Liver (tissue), 9 donors: ENCODE measurements around the gene OLFML3. TPM values are rescaled to one million over a fixed set of nuclear protein-coding genes. Genes with fewer than 3 reads are reported as not detected.

Experiments
- DNase-seq: peaks from one replicate; pipeline ENCODE4 v3.0.0-alpha.2; 2017; ENCODE audit warnings: low spot score
- H3K27ac ChIP-seq, 2 donors: one replicate each; pipeline ENCODE4 v1.7.0; 2013; ENCODE audit warnings: inconsistent platforms in 2 of 2, low read length in 2 of 2, control low read depth in 1 of 2, low read depth in 1 of 2, mild to moderate bottlenecking in 1 of 2
- H3K27me3 ChIP-seq, 4 donors: one replicate each; pipeline versions ENCODE4 v1.6.1 to v1.7.0; 2013; ENCODE audit warnings: low read length in 3 of 4, inconsistent platforms in 1 of 4, mild to moderate bottlenecking in 1 of 4, moderate library complexity in 1 of 4; ENCODE audit not compliant: control insufficient read depth in 4 of 4, insufficient read depth in 4 of 4
- H3K36me3 ChIP-seq, 4 donors: one replicate each; pipeline versions ENCODE4 v1.6.1 to v1.7.0; 2013; ENCODE audit warnings: low read length in 3 of 4, mild to moderate bottlenecking in 3 of 4, low read depth in 1 of 4, moderate library complexity in 1 of 4; ENCODE audit not compliant: control insufficient read depth in 4 of 4, insufficient read depth in 3 of 4
- H3K4me1 ChIP-seq, 4 donors: one replicate each; pipeline versions ENCODE4 v1.6.1 to v1.7.0; 2013; ENCODE audit warnings: low read length in 3 of 4, mild to moderate bottlenecking in 3 of 4, moderate library complexity in 1 of 4; ENCODE audit not compliant: control insufficient read depth in 4 of 4, insufficient read depth in 4 of 4
- H3K4me3 ChIP-seq, 3 donors: one replicate each; pipeline versions ENCODE4 v1.6.1 to v1.7.0; 2013; ENCODE audit warnings: low read length in 3 of 3, control low read depth in 1 of 3, low read depth in 1 of 3, mild to moderate bottlenecking in 1 of 3
- H3K9ac ChIP-seq, 2 donors: one replicate each; pipeline ENCODE4 v1.7.0; 2013; ENCODE audit warnings: low read length in 2 of 2, mild to moderate bottlenecking in 2 of 2, moderate library complexity in 2 of 2, control low read depth in 1 of 2, low read depth in 1 of 2
- H3K9me3 ChIP-seq, 4 donors: one replicate each; pipeline versions ENCODE4 v1.6.1 to v1.7.0; 2013; ENCODE audit warnings: low read length in 3 of 4; ENCODE audit not compliant: control insufficient read depth in 4 of 4
- EGR1 ChIP-seq, 2 donors: IDR thresholded peaks; 2 replicates each; pipeline ENCODE4 v1.6.1; 2016 to 2018; ENCODE audit warnings: antibody characterized with exemption in 2 of 2, low read depth in 2 of 2
- FOXA1 ChIP-seq: IDR thresholded peaks from 2 replicates; pipeline ENCODE4 v1.6.1; 2016; ENCODE audit warnings: antibody characterized with exemption
- FOXA2 ChIP-seq: IDR thresholded peaks from 2 replicates; pipeline ENCODE4 v1.6.1; 2016; ENCODE audit warnings: antibody characterized with exemption
- GABPA ChIP-seq, 2 donors: IDR thresholded peaks in 1 of 2; conservative IDR thresholded peaks in 1 of 2; 2 replicates each; pipeline ENCODE4 v1.6.1; 2016; ENCODE audit warnings: antibody characterized with exemption in 2 of 2, mild to moderate bottlenecking in 1 of 2, moderate library complexity in 1 of 2
- HNF4A ChIP-seq, 2 donors: conservative IDR thresholded peaks; 2 replicates each; pipeline ENCODE4 v1.6.1; 2016; ENCODE audit warnings: antibody characterized with exemption in 2 of 2, mild to moderate bottlenecking in 2 of 2
- HNF4G ChIP-seq: IDR thresholded peaks from 2 replicates; pipeline ENCODE4 v1.6.1; 2016; ENCODE audit warnings: antibody characterized with exemption
- JUND ChIP-seq, 2 donors: IDR thresholded peaks; 2 replicates each; pipeline ENCODE4 v1.6.1; 2016; ENCODE audit warnings: antibody characterized with exemption in 2 of 2
- NR2F2 ChIP-seq: IDR thresholded peaks from 2 replicates; pipeline ENCODE4 v1.6.1; 2016; ENCODE audit warnings: antibody characterized with exemption
- RAD21 ChIP-seq, 2 donors: IDR thresholded peaks; 2 replicates each; pipeline ENCODE4 v1.6.1; 2016; ENCODE audit warnings: antibody characterized with exemption in 2 of 2, mild to moderate bottlenecking in 2 of 2
- REST ChIP-seq: IDR thresholded peaks from 2 replicates; pipeline ENCODE4 v1.6.1; 2016; ENCODE audit warnings: antibody characterized with exemption, mild to moderate bottlenecking
- RXRA ChIP-seq, 2 donors: IDR thresholded peaks; 2 replicates each; pipeline ENCODE4 v1.6.1; 2017 to 2018; ENCODE audit warnings: antibody characterized with exemption in 2 of 2, mild to moderate bottlenecking in 1 of 2
- SP1 ChIP-seq: IDR thresholded peaks from 2 replicates; pipeline ENCODE4 v1.6.1; 2018; ENCODE audit warnings: antibody characterized with exemption, mild to moderate bottlenecking
- TAF1 ChIP-seq: conservative IDR thresholded peaks from 2 replicates; pipeline ENCODE4 v1.6.1; 2016; ENCODE audit warnings: antibody characterized with exemption, mild to moderate bottlenecking
- YY1 ChIP-seq: IDR thresholded peaks from 2 replicates; pipeline ENCODE4 v1.6.1; 2016; ENCODE audit warnings: antibody characterized with exemption, mild to moderate bottlenecking
- WGBS: extraction: QIAGEN DNeasy Blood & Tissue Kit; methylation state at CpG from one replicate; pipeline ENCODE4 v1.1.7; 2013; 5-methylcytosine and 5-hydroxymethylcytosine counted together
- polyA plus RNA-seq, 2 donors: library from polyadenylated mRNA; stranded (reverse) in 1 of 2; unstranded in 1 of 2; fragments of 200-250 nt in 1 of 2; fragments of >200 nt in 1 of 2; fragmentation: Nextera tagmentation in 1 of 2; extraction: Ambion mirVana in 1 of 2; gene quantifications; one replicate each; pipeline versions ENCODE4 v1.2.1 to v1.2.3, GENCODE V29; 2013 to 2015
- total RNA-seq, 2 donors: library from RNA; depleted of rRNA; stranded (reverse); fragments of >200 nt; gene quantifications; one replicate each; pipeline ENCODE4 v1.2.3, GENCODE V29; 2014
- TF ChIP-seq, protein P1 (sequence below): fragments of 150-350 bp; IDR thresholded peaks from 2 replicates; pipeline ENCODE4 v1.5.1; 2017; ENCODE audit warnings: improper control_type of control experiment, low read depth, low read length; ENCODE audit not compliant: missing input control
- TF ChIP-seq, protein P2 (sequence below): IDR thresholded peaks from 2 replicates; pipeline ENCODE4 v1.6.1; 2016; ENCODE audit warnings: antibody characterized with exemption
- TF ChIP-seq, protein P3 (sequence below): IDR thresholded peaks from 2 replicates; pipeline ENCODE4 v1.6.1; 2016; ENCODE audit warnings: antibody characterized with exemption
- TF ChIP-seq, protein P4 (sequence below): IDR thresholded peaks from 2 replicates; pipeline ENCODE4 v1.6.1; 2016; ENCODE audit warnings: antibody characterized with exemption
- donor health status: healthy.
- donor health status: healthy.
- donor health status: healthy.
- donor health status: healthy.
- donor health status: healthy.

OLFML3 gene
- total and polyA plus RNA-seq, 4 donors = 8.3 to 16.7 (median 12.2) TPM

DNA sequence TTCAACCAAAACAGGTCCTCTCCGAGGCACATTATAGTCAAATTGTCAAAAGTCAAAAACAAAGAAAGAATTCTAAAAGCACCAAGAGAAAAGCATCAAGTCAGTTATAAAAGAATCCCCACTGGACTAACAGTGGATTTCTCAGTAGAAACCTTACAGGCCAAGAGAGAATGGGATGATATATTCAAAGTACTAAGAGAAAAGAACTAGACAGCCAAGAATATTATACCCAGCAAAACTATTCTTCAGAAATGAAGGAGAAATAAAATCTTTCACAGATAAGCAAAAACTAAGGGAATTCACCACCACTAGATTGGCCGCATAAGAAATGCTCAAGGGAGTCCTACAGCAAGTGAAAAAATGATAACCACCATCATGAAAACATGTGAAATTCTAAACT lies 16.1 kb downstream of the OLFML3 start:
- Histone ChIP-seq H3K9me3 (peaks cover 2 to 9% (median 3%) of the 10 kb centered on the region in 4 donors), H3K4me3 (no peak overlapping the region), H3K27ac (no peak overlapping the region), H3K4me1 (peaks cover 0 to 1% (median 0%) of the 10 kb centered on the region in 4 donors), H3K9ac (no peak overlapping the region), H3K27me3 (no peaks in the 10 kb centered on the region), H3K36me3 (no peaks in the 10 kb centered on the region)
- no peak for DNase-seq
- WGBS = 93% methylated on average over 2 of the region's 2 CpGs
- TF ChIP-seq REST (no peak), RXRA (IDR thresholded peaks at IDR 0.05) (no peak), EGR1 (IDR thresholded peaks at IDR 0.05; ENCODE audit: low read depth in 2 of 2) (no peak), NR2F2 (no peak), JUND (IDR thresholded peaks at IDR 0.05) (no peak)
- TF ChIP-seq, protein P1, sequence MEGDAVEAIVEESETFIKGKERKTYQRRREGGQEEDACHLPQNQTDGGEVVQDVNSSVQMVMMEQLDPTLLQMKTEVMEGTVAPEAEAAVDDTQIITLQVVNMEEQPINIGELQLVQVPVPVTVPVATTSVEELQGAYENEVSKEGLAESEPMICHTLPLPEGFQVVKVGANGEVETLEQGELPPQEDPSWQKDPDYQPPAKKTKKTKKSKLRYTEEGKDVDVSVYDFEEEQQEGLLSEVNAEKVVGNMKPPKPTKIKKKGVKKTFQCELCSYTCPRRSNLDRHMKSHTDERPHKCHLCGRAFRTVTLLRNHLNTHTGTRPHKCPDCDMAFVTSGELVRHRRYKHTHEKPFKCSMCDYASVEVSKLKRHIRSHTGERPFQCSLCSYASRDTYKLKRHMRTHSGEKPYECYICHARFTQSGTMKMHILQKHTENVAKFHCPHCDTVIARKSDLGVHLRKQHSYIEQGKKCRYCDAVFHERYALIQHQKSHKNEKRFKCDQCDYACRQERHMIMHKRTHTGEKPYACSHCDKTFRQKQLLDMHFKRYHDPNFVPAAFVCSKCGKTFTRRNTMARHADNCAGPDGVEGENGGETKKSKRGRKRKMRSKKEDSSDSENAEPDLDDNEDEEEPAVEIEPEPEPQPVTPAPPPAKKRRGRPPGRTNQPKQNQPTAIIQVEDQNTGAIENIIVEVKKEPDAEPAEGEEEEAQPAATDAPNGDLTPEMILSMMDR = no peak
- TF ChIP-seq, protein P2, sequence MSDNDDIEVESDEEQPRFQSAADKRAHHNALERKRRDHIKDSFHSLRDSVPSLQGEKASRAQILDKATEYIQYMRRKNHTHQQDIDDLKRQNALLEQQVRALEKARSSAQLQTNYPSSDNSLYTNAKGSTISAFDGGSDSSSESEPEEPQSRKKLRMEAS = no peak

GRCh38 chr1:113998361-113998760 lies 19.1 kb downstream of the OLFML3 start:
- WGBS = 65% methylated on average over 4 of the region's 4 CpGs
- TF ChIP-seq REST (no peak), FOXA1 (no peak), RXRA (IDR thresholded peaks at IDR 0.05) (no peak), EGR1 (IDR thresholded peaks at IDR 0.05; ENCODE audit: low read depth in 2 of 2) (no peak), GABPA (IDR thresholded peaks at IDR 0.05 in 1 of 2, conservative IDR thresholded peaks at IDR 0.05 in 1 of 2) (no peak), JUND (IDR thresholded peaks at IDR 0.05) (no peak), SP1 (no peak), NR2F2 (no peak), TAF1 (no peak), YY1 (no peak), HNF4A (conservative IDR thresholded peaks at IDR 0.05) (no peak), RAD21 (IDR thresholded peaks at IDR 0.05) (no peak), FOXA2 (no peak), HNF4G (no peak)
- TF ChIP-seq, protein P2 = no peak
- TF ChIP-seq, protein P3, sequence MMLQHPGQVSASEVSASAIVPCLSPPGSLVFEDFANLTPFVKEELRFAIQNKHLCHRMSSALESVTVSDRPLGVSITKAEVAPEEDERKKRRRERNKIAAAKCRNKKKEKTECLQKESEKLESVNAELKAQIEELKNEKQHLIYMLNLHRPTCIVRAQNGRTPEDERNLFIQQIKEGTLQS = no peak
- TF ChIP-seq, protein P4, sequence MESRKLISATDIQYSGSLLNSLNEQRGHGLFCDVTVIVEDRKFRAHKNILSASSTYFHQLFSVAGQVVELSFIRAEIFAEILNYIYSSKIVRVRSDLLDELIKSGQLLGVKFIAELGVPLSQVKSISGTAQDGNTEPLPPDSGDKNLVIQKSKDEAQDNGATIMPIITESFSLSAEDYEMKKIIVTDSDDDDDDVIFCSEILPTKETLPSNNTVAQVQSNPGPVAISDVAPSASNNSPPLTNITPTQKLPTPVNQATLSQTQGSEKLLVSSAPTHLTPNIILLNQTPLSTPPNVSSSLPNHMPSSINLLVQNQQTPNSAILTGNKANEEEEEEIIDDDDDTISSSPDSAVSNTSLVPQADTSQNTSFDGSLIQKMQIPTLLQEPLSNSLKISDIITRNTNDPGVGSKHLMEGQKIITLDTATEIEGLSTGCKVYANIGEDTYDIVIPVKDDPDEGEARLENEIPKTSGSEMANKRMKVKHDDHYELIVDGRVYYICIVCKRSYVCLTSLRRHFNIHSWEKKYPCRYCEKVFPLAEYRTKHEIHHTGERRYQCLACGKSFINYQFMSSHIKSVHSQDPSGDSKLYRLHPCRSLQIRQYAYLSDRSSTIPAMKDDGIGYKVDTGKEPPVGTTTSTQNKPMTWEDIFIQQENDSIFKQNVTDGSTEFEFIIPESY = no peak
- TF ChIP-seq, protein P1 = no peak
- DNase-seq = no peak

More at GRCh38 chr1:113998361-113998760, 19.1 kb downstream of the OLFML3 start:
- Histone ChIP-seq H3K9ac (no peak overlapping the region), H3K27ac (no peak overlapping the region), H3K4me3 (no peak overlapping the region), H3K36me3 (no peaks in the 10 kb centered on the region), H3K9me3 (peaks cover 2 to 9% (median 3%) of the 10 kb centered on the region in 4 donors), H3K27me3 (no peaks in the 10 kb centered on the region), H3K4me1 (peaks cover 0 to 1% (median 0%) of the 10 kb centered on the region in 4 donors)
